Astrocyte of the spinal cord (primary cell): ENCODE results near the gene TSHR.
A peak's percentile ranks its signal among the peaks of the same experiment; 100 is the strongest.

Source experiments
- DNase-seq: peaks from one replicate; pipeline ENCODE4 v3.0.0; 2011; ENCODE audit warnings: low read depth, low spot score
- H3K4me3 ChIP-seq: 2 replicates; pipeline ENCODE4 v1.5.1; 2011; ENCODE audit warnings: low read depth, mild to moderate bottlenecking, low read length, moderate library complexity
- CTCF ChIP-seq: IDR thresholded peaks from 2 replicates; pipeline ENCODE4 v1.5.1; 2012; ENCODE audit warnings: low read depth, mild to moderate bottlenecking, low read length, inconsistent platforms
- in situ Hi-C: cut with HindIII; loops from 2 replicates; pipeline ENCODE4 v1.10.0; 2017; ENCODE audit warnings: low sequenced_read_pairs

TSHR gene

GRCh38 chr14:80987235-80988032 lies 32.0 kb downstream of the TSHR start:
- no peak overlapping the region for H3K4me3 ChIP-seq
- peak; percentile 96 for TF ChIP-seq CTCF
- peak; percentile 77 for DNase-seq
- in situ Hi-C loops: no loop called here

GRCh38 chr14:80988192-80988591 lies 32.8 kb downstream of the TSHR start:
- in situ Hi-C loops: no loop called here
- DNase-seq: no peak
- TF ChIP-seq CTCF: no peak
- H3K4me3 ChIP-seq: no peak overlapping the region

GRCh38 chr14:80988735-80989429 lies 33.5 kb downstream of the TSHR start:
- no peak overlapping the region for H3K4me3 ChIP-seq
- TF ChIP-seq CTCF: no peak
- in situ Hi-C loops: no loop called here
- DNase-seq: no peak

- no peak for DNase-seq
- no peak overlapping the region for H3K4me3 ChIP-seq
- no peak for TF ChIP-seq CTCF
- in situ Hi-C loops: no loop called here
These were observed 37.2 kb downstream of the TSHR start for GRCh38 chr14:80992580-80992979.

- H3K4me3 ChIP-seq: no peak overlapping the region
- peak; percentile 73 for TF ChIP-seq CTCF
- peak; percentile 74 for DNase-seq
- in situ Hi-C loops: no loop called here
These were observed 40.9 kb downstream of the TSHR start for GRCh38 chr14:80996049-80996901.

GRCh38 chr14:81001447-81001846 lies 46.0 kb downstream of the TSHR start:
- H3K4me3 ChIP-seq: no peak overlapping the region
- in situ Hi-C loops: no loop called here
- TF ChIP-seq CTCF: no peak
- DNase-seq: no peak
